Measurements from ENCODE around the gene ZNF423. TPM values are rescaled to one million over a fixed set of nuclear protein-coding genes. Genes with fewer than 3 reads are reported as not detected.

Gene ZNF423
- total and polyA plus RNA-seq, 9 of the 15 experiments (the other 6 are each of a cell fraction or from before 2014, with no cell fraction given), result not detected

DNA sequence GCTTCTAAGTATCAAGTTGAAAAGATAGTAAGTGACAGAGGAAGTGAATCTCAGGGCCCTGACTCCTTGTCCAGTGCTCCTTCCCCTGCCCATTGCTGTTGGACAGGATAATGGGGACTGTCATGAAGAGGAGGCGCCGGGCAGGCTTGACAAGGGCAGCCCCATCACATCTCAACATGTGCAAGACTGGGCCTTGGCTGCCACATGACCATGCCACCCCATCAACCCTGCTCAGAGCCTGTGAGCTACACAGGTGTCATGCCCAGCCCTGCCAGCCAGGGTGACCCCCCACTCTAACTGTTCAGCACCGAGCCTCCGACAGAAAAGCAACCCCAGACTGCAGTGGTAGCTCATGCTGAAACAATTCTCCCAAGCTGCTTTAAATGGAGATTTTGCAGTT is 310.7 kb downstream of the ZNF423 start:
- H3K27me3 ChIP-seq (ENCODE audit: control insufficient read depth in 2 of 2, insufficient read depth in 2 of 2, low read length in 2 of 2), result peaks cover 7 to 43% of the 10 kb centered on the region in 2 experiments; a peak in 3 of 5 replicates

More for the DNA sequence above, 310.7 kb downstream of the ZNF423 start:
- Histone ChIP-seq H3K9ac (ENCODE audit: insufficient read depth in 1 of 2, low read depth in 2 of 2, low read length in 2 of 2) (no peak overlapping the region), H2AFZ (ENCODE audit: low read depth, low read length) (no peak overlapping the region), H3K4me1 (replicated peaks in 1 of 2; ENCODE audit: control insufficient read depth in 2 of 2, insufficient read depth in 2 of 2, low read length in 2 of 2) (no peaks in the 10 kb centered on the region; a peak in 1 of 5 replicates), H3K27ac (ENCODE audit: extremely low read depth, low read depth, low read length) (no peak overlapping the region), H3K4me3 (no peak overlapping the region), H4K20me1 (replicated peaks; ENCODE audit: control insufficient read depth, insufficient read depth, low read length) (no peaks in the 10 kb centered on the region; the same call in 1 of the 2 replicates), H3K9me1 (ENCODE audit: control insufficient read depth, insufficient read depth, low read length) (no peaks in the 10 kb centered on the region), H3K79me2 (ENCODE audit: control insufficient read depth, insufficient read depth, low read length) (no peaks in the 10 kb centered on the region), H3K36me3 (ENCODE audit: control insufficient read depth, insufficient read depth, low read length) (no peaks in the 10 kb centered on the region), H3K4me2 (ENCODE audit: insufficient read depth, low read length) (no peak overlapping the region), H3K9me3 (replicated peaks; ENCODE audit: control insufficient read depth, insufficient read depth, low read depth, low read length) (no peaks in the 10 kb centered on the region)
- TF ChIP-seq HIVEP1 (CRISPR knock-in tag; IDR thresholded peaks at IDR 0.05), result no peak
- no peak for TF ChIP-seq PPARD (CRISPR knock-in tag; IDR thresholded peaks at IDR 0.05)
- TF ChIP-seq RUNX1 (IDR thresholded peaks at IDR 0.05; ENCODE audit: low read depth), result no peak
- no peak for TF ChIP-seq U2AF2 (optimal IDR thresholded peaks at IDR 0.05; ENCODE audit: low read depth, low read length)
- no peak for TF ChIP-seq MED1 (CRISPR knock-in tag; IDR thresholded peaks at IDR 0.05; ENCODE audit: borderline replicate concordance)
- no peak for TF ChIP-seq HNRNPH1 (optimal IDR thresholded peaks at IDR 0.05; ENCODE audit: low read depth, low read length)
- no peak for TF ChIP-seq MAFG (tag; conservative IDR thresholded peaks at IDR 0.05)
- TF ChIP-seq, protein P1, sequence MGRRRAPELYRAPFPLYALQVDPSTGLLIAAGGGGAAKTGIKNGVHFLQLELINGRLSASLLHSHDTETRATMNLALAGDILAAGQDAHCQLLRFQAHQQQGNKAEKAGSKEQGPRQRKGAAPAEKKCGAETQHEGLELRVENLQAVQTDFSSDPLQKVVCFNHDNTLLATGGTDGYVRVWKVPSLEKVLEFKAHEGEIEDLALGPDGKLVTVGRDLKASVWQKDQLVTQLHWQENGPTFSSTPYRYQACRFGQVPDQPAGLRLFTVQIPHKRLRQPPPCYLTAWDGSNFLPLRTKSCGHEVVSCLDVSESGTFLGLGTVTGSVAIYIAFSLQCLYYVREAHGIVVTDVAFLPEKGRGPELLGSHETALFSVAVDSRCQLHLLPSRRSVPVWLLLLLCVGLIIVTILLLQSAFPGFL (CRISPR knock-in tag; IDR thresholded peaks at IDR 0.05), result no peak
- TF ChIP-seq NFIC (IDR thresholded peaks at IDR 0.05), result no peak
- no peak for TF ChIP-seq ZNF695 (CRISPR knock-in tag; IDR thresholded peaks at IDR 0.05)
- TF ChIP-seq CEBPG (CRISPR knock-in tag; IDR thresholded peaks at IDR 0.05), result no peak
- no peak for TF ChIP-seq CEBPG (tag; conservative IDR thresholded peaks at IDR 0.05 in 1 of 2, IDR thresholded peaks at IDR 0.05 in 1 of 2)
- TF ChIP-seq POLR2B (IDR thresholded peaks at IDR 0.05; ENCODE audit: low read depth, partially characterized antibody), result no peak
- no peak for TF ChIP-seq GTF2F1 (IDR thresholded peaks at IDR 0.05; ENCODE audit: low read depth, low read length)
- no peak for TF ChIP-seq MTF1 (CRISPR knock-in tag; IDR thresholded peaks at IDR 0.05; ENCODE audit: borderline replicate concordance)
- TF ChIP-seq, protein P2, sequence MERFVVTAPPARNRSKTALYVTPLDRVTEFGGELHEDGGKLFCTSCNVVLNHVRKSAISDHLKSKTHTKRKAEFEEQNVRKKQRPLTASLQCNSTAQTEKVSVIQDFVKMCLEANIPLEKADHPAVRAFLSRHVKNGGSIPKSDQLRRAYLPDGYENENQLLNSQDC (CRISPR knock-in tag; IDR thresholded peaks at IDR 0.05), result no peak
- ChIA-PET POLR2A (no interaction called here), CTCF (ENCODE audit: low intra/inter-chr PET ratio) (no interaction called here)
- BruUV-seq (replicated peaks), result no TSS peak
- in situ Hi-C loops (cut with MboI), result no loop called here
- FAIRE-seq (no peak), ATAC-seq (no peak), DNase-seq (ENCODE audit: extremely low read depth in 1 of 4, low spot score in 3 of 4) (no peak)
- WGBS (ENCODE audit: insufficient coverage, low coverage, missing lambda C conversion rate), result 3% methylated on average over 4 of the region's 4 CpGs
- intact Hi-C loops (cut with micrococcal nuclease), result no loop called here
